ENCODE measurements around the gene MSI2. TPM values are rescaled to one million over a fixed set of nuclear protein-coding genes. Genes with fewer than 3 reads are reported as not detected.
A peak's percentile ranks its signal among the peaks of the same experiment; 100 is the strongest.

MSI2 gene
- total RNA-seq, 1 experiment from 2014 or later: 174 TPM

- no peaks in the 10 kb centered on the region for H3K36me3 ChIP-seq (ENCODE audit: control insufficient read depth, insufficient read depth, low read length)
- ChIA-PET CTCF (no interaction called here), POLR2A (no interaction called here)
- H3K4me1 Mint-ChIP-seq (ENCODE audit: low read depth, unreplicated experiment): peaks cover 31% of the 10 kb centered on the region
- intact Hi-C loops (cut with micrococcal nuclease; ENCODE audit: unreplicated experiment): no loop called here
- peaks cover 7% of the 10 kb centered on the region; the same call in 1 of the 2 replicates for H3K9me3 ChIP-seq
- no peaks in the 10 kb centered on the region for H3K27me3 ChIP-seq (replicated peaks; ENCODE audit: control insufficient read depth, insufficient read depth, low read length)
- BruUV-seq (replicated peaks): no TSS peak
- TF ChIP-seq, protein P1, sequence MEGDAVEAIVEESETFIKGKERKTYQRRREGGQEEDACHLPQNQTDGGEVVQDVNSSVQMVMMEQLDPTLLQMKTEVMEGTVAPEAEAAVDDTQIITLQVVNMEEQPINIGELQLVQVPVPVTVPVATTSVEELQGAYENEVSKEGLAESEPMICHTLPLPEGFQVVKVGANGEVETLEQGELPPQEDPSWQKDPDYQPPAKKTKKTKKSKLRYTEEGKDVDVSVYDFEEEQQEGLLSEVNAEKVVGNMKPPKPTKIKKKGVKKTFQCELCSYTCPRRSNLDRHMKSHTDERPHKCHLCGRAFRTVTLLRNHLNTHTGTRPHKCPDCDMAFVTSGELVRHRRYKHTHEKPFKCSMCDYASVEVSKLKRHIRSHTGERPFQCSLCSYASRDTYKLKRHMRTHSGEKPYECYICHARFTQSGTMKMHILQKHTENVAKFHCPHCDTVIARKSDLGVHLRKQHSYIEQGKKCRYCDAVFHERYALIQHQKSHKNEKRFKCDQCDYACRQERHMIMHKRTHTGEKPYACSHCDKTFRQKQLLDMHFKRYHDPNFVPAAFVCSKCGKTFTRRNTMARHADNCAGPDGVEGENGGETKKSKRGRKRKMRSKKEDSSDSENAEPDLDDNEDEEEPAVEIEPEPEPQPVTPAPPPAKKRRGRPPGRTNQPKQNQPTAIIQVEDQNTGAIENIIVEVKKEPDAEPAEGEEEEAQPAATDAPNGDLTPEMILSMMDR (IDR thresholded peaks at IDR 0.05; ENCODE audit: insufficient read depth in 1 of 2, low read depth in 1 of 2, low read length in 1 of 2, severe bottlenecking in 1 of 2, unreplicated experiment in 1 of 2): no peak
- no peak for DNase-seq
- H3K27me3 Mint-ChIP-seq (ENCODE audit: insufficient read depth, unreplicated experiment): no peaks in the 10 kb centered on the region
- peaks cover 55% of the 10 kb centered on the region for H3K36me3 Mint-ChIP-seq (ENCODE audit: insufficient read depth, unreplicated experiment)
- peaks cover 15% of the 10 kb centered on the region for H3K4me1 ChIP-seq
- peaks cover 10% of the 10 kb centered on the region for H3K9me3 Mint-ChIP-seq (ENCODE audit: unreplicated experiment)
- H3K4me3 Mint-ChIP-seq (ENCODE audit: unreplicated experiment): no peak overlapping the region
- H3K27ac Mint-ChIP-seq (ENCODE audit: unreplicated experiment): no peak overlapping the region
- no peak overlapping the region for H3K4me3 ChIP-seq (ENCODE audit: low read depth, low read length)
Observed at GRCh38 chr17:57397402-57397801, 141.1 kb downstream of the MSI2 start.

GRCh38 chr17:57399690-57400089 is 143.4 kb downstream of the MSI2 start:
- Histone ChIP-seq H3K27me3 (replicated peaks; ENCODE audit: control insufficient read depth, insufficient read depth, low read length) (no peaks in the 10 kb centered on the region), H3K36me3 (ENCODE audit: control insufficient read depth, insufficient read depth, low read length) (peaks cover 3% of the 10 kb centered on the region; the same call in 1 of the 2 replicates), H3K4me1 (peaks cover 5% of the 10 kb centered on the region), H3K4me3 (ENCODE audit: low read depth, low read length) (no peak overlapping the region), H3K9me3 (no peaks in the 10 kb centered on the region)
- intact Hi-C loops (cut with micrococcal nuclease; ENCODE audit: unreplicated experiment): loop anchor here (10.0 kb wide), 1 partner anchor 265 kb away; no protein-coding TSS in a partner anchor
- peaks cover 33% of the 10 kb centered on the region for H3K4me1 Mint-ChIP-seq (ENCODE audit: low read depth, unreplicated experiment)
- peaks cover 42% of the 10 kb centered on the region for H3K36me3 Mint-ChIP-seq (ENCODE audit: insufficient read depth, unreplicated experiment)
- TF ChIP-seq, protein P1 (IDR thresholded peaks at IDR 0.05; ENCODE audit: insufficient read depth in 1 of 2, low read depth in 1 of 2, low read length in 1 of 2, severe bottlenecking in 1 of 2, unreplicated experiment in 1 of 2): no peak
- no peaks in the 10 kb centered on the region for H3K9me3 Mint-ChIP-seq (ENCODE audit: unreplicated experiment)
- H3K27ac Mint-ChIP-seq (ENCODE audit: unreplicated experiment): no peak overlapping the region
- CTCF ChIA-PET: no interaction called here
- no peak overlapping the region for H3K4me3 Mint-ChIP-seq (ENCODE audit: unreplicated experiment)
- H3K27me3 Mint-ChIP-seq (ENCODE audit: insufficient read depth, unreplicated experiment): no peaks in the 10 kb centered on the region
- POLR2A ChIA-PET: no interaction called here
- no peak for DNase-seq
- BruUV-seq (replicated peaks): no TSS peak

DNA sequence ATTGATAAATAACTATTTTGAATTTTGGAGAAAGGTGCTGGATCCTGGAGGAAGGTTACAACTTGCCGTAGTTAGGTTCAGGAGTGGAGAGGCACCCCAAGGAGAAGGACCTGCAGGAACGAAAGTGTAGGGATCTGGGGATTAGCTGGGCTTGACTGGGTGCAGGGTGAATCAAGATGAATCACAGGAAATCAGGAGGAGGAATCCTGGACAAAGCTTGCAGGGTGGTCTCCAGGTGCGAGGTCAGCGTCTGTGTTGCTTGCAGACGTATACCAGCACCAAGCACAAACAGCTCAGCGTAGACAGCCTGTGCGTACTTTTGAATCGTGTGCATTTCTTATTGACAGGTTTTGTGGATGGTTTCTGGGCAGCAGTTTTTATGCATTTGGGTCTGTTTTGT is 144.3 kb downstream of the MSI2 start:
- H3K4me3 ChIP-seq (ENCODE audit: low read depth, low read length): no peak overlapping the region
- no TSS peak for BruUV-seq (replicated peaks)
- ChIA-PET POLR2A (no interaction called here), CTCF (no interaction called here)
- H3K36me3 ChIP-seq (ENCODE audit: control insufficient read depth, insufficient read depth, low read length): peaks cover 3% of the 10 kb centered on the region; the same call in 1 of the 2 replicates
- DNase-seq: no peak
- Mint-ChIP-seq H3K27ac (ENCODE audit: unreplicated experiment) (peak overlapping the region; percentile 29), H3K9me3 (ENCODE audit: unreplicated experiment) (no peaks in the 10 kb centered on the region), H3K4me3 (ENCODE audit: unreplicated experiment) (no peak overlapping the region), H3K4me1 (ENCODE audit: low read depth, unreplicated experiment) (peaks cover 27% of the 10 kb centered on the region), H3K27me3 (ENCODE audit: insufficient read depth, unreplicated experiment) (no peaks in the 10 kb centered on the region), H3K36me3 (ENCODE audit: insufficient read depth, unreplicated experiment) (peaks cover 38% of the 10 kb centered on the region)
- no peaks in the 10 kb centered on the region for H3K27me3 ChIP-seq (replicated peaks; ENCODE audit: control insufficient read depth, insufficient read depth, low read length)
- no peaks in the 10 kb centered on the region; the same call in 1 of the 2 replicates for H3K4me1 ChIP-seq
- H3K9me3 ChIP-seq: no peaks in the 10 kb centered on the region
- intact Hi-C loops (cut with micrococcal nuclease; ENCODE audit: unreplicated experiment): loop anchor here (10.0 kb wide), 1 partner anchor 266 kb away; no protein-coding TSS in a partner anchor
- TF ChIP-seq, protein P1 (IDR thresholded peaks at IDR 0.05; ENCODE audit: insufficient read depth in 1 of 2, low read depth in 1 of 2, low read length in 1 of 2, severe bottlenecking in 1 of 2, unreplicated experiment in 1 of 2): no peak
